HG03378 (cell line): ENCODE measurements around the gene VWA5B2.

Experiments used
- ATAC-seq: cut with Tn5 transposase; IDR thresholded peaks from one replicate; pipeline ENCODE4 v1.9.1; 2021; ENCODE audit warnings: mild to moderate bottlenecking, moderate library complexity; ENCODE audit not compliant: unreplicated experiment

The VWA5B2 gene

DNA sequence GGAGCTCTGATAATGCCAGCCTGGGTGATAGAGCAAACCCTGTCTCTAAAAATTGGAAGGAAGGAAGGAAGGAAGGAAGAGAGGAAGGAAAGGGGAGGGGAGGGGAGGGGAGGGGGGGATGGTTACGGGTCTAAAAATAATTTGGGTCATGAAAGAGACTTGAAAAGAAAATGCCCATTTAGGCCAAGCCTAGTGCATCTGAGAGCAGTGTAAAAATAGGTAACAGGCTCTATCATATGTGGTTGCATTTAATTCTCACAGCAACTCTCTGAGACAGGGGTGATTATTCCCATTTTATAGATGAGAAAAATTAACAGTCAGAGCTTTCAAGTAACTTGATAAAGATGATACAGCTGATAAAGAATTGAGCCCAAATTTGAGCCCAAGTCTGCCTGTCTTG, 42.9 kb downstream of the VWA5B2 start:
- ATAC-seq, result no peak

DNA sequence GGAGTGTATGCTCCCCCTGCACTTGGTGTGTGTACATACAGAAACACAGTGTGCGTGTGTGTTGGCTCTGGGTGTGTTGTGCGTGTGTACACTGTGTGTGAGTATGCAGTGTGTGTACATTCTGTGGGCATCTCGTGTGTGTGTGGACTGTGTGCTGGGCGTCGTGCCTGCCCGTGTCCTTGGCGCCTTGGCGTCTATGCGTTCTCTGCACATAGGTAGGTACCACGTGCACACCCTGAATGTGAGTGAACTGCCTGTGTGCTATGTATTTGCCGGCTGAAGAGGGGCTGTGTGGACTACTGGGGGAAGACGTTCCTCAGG, 46.0 kb downstream of the VWA5B2 start:
- ATAC-seq, result no peak

DNA sequence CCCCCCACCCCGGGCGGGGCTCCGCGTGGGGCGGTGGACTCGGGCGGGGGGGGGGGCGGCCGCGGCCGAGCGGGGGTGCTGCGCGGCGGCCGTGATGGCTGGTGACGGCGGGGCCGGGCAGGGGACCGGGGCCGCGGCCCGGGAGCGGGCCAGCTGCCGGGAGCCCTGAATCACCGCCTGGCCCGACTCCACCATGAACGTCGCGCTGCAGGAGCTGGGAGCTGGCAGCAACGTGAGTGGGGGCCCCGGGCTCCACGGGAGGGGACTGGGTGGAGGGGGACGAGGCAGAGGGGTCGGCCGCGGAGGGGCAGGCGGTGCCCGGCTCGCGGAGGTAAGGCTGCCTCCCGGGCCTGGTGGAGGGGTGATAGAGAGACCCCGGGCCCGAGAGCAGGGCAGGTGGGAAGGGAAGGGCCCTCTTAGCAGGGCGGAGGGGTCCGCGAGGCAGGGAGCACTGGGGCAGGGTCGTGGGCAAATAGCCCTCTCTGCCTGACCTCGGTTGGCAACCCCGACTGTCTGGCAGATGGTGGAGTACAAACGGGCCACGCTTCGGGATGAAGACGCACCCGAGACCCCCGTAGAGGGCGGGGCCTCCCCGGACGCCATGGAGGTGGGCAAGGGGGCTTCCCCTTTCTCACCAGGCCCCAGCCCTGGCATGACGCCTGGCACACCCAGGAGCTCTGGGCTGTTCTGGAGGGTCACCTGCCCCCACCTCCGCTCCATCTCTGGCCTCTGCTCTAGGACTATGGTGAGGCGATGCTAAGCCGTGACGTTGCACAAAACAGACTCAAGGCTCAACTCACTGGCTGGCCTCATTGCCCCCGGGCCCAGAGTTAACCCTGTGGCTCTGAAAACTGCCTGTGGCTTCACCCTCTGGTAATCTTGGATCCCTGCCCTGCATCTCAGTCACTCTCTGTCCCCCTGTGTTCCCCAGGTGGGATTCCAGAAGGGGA, 46.9 kb downstream of the VWA5B2 start, which contains the start of gene ECE2:
ECE2 (plus strand) TSS at position 62 of the 950 bp plus-strand sequence; CDS start at position 194, 132 bp downstream.
- no peak for ATAC-seq

DNA sequence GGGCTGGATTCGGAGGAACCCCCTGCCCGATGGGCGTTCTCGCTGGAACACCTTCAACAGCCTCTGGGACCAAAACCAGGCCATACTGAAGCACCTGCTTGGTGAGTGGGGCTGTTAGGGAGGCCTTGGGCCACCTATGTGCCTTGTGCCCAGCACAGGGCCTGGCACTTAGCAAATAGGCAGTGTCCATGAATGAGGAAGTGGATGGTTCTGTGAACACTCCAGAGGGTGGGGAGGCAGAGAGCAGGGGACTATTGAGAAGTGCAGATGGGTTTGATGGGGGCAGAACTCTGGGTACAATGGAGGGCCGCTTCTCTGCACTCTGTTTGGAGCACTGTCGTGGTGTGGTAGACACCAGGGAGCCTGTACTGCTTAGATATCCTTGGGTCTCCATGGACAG, 48.0 kb downstream of the VWA5B2 start:
- no peak for ATAC-seq

DNA sequence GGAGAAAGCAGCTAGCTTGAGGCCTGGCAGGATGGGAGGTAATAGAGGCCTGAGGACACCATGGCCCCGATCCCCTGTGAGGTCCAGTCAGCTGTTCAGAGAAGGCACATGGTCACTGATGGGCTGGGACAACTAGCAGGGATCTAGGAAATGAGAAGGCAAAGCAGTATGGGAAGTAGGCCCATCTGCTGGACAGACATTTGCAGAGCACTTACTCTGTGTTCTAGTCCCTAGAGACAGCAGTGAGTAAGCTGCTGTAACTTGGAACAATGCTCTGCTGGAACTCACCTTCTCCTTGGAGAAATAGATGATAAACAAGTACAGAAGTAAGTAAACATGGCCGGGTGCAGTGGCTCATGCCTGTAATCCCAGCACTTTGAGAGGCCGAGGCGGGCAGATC, 53.6 kb downstream of the VWA5B2 start:
- no peak for ATAC-seq

DNA sequence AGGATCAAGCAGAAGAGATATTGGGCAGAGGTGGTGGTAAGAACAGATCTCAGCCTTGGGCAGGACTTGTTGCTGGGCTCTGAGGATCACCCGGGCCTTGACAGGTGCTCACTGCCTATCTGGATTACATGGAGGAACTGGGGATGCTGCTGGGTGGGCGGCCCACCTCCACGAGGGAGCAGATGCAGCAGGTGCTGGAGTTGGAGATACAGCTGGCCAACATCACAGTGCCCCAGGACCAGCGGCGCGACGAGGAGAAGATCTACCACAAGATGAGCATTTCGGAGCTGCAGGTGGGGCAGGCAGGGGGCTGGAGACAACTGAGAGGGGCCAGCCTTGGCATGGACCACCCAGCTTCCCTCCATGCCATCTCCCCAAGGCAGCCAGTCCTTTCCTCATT, 54.3 kb downstream of the VWA5B2 start:
- ATAC-seq, result no peak

DNA sequence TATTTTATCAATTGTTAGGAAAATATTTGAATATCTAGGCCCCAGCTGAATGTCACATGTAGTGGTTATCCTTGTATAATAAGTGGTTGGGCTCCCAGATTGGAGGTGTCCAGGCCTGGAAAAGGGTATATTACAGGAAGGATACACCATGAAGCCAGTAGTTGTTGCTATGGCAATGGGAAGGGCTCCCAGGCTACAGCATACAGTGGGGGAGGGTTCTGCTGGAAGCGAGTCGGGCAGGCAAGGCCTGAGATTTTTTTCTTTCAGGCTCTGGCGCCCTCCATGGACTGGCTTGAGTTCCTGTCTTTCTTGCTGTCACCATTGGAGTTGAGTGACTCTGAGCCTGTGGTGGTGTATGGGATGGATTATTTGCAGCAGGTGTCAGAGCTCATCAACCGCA, 55.3 kb downstream of the VWA5B2 start:
- no peak for ATAC-seq

DNA sequence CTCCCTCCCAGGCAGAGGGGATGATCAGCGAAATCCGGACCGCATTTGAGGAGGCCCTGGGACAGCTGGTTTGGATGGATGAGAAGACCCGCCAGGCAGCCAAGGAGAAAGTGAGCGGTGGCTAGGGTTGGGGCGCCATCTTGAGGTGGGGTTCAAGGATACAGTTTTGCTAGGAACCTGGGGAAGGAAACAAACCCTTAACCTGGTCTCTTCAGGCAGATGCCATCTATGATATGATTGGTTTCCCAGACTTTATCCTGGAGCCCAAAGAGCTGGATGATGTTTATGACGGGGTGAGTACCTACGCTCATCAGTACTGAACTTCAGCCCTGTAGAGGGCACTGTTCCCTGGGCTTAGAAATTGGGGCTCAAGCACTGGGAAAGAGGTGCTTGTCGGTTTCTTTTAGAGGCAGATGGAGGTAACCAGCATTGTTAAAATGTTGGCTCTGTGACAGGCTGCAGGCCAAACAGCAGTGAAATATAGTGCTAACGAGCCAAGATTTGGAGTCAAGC, 60.1 kb downstream of the VWA5B2 start:
- ATAC-seq, result no peak

DNA sequence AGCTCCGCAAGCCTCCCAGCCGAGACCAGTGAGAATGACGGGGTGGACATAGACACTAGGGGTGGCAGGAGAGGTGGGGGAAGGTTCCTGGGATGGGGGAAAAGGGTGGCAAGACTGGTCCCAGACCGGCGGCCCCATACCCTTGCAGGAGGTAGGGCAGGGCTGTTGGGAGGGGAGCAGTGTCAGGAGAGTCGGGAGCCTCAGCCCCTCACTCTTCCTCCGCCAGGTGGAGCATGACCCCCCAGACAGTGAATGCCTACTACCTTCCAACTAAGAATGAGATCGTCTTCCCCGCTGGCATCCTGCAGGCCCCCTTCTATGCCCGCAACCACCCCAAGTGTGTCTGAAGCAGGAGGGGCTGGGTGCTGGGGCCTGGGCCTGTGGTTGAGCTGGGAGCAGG, 60.9 kb downstream of the VWA5B2 start:
- ATAC-seq, result no peak

DNA sequence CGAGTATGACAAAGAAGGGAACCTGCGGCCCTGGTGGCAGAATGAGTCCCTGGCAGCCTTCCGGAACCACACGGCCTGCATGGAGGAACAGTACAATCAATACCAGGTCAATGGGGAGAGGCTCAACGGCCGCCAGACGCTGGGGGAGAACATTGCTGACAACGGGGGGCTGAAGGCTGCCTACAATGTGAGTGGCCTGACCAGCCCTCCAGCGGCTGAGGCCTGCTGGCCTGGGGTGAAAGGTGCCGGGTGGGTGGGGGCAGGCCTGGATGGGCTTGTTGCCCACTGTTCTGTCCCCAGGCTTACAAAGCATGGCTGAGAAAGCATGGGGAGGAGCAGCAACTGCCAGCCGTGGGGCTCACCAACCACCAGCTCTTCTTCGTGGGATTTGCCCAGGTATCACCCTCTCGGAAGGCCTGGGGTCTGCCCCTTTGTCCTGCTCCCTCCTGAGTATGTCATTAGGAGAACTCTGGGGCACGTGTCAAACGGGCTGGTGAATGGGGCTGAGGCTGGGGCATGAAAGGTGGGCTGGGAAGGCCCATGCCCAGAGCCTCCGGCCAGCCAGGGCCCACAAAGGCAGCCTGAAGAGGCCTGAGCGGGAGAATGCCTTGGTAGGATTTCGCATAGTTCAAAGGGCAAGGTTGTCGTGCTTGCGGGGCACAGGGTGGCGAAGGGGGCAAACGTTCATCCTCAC, 61.8 kb downstream of the VWA5B2 start:
- ATAC-seq, result no peak
